Transverse colon (tissue), 4 donors: ENCODE data around the gene SSH3.

Source experiments
- EP300 ChIP-seq: sonication (generic); formaldehyde crosslinking; IDR thresholded peaks from one replicate; pipeline ENCODE4 v1.6.1; 2017; ENCODE audit warnings: antibody characterized with exemption, low read depth
- POLR2AphosphoS5 ChIP-seq, 3 donors: sonication (generic); formaldehyde crosslinking; IDR thresholded peaks; one replicate each; pipeline ENCODE4 v1.6.1; 2016; ENCODE audit warnings: antibody characterized with exemption in 3 of 3
- TF ChIP-seq, protein P1 (sequence below), 5 experiments: fragments of 200-600 bp in 3 of 5; fragments of 450-650 bp in 2 of 5; sonication (generic) in 3 of 5; IDR thresholded peaks; 1 replicate in 2 of 5; 2 replicates in 3 of 5; pipeline ENCODE4 v1.5.1; 2016 to 2017; ENCODE audit warnings: antibody characterized with exemption in 5 of 5, inconsistent platforms in 3 of 5, mild to moderate bottlenecking in 2 of 5, moderate library complexity in 1 of 5

DNA sequence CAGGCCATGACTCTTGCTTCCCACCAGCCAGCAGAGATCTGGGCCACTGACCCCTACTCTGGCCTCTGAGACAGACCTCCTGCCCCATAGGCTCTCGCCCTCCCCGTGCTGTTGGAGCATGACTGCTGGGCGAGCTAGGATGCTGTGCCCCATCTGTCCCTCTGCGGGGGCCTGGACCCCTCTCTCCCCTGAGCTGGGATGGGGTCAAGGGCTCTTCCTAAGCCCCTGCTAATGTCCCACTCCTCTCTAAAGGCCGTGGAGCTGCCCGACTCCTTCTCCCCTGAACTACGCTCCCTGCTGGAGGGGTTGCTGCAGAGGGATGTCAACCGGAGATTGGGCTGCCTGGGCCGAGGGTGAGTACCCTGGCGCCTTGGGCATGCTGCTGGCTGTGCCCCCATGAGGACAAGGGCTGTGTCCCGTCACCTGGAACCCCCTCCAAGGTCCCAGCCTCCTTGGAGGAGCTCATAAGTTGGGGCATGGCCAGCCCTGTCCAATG lies 20.4 kb upstream of the SSH3 start:
- TF ChIP-seq, protein P1, sequence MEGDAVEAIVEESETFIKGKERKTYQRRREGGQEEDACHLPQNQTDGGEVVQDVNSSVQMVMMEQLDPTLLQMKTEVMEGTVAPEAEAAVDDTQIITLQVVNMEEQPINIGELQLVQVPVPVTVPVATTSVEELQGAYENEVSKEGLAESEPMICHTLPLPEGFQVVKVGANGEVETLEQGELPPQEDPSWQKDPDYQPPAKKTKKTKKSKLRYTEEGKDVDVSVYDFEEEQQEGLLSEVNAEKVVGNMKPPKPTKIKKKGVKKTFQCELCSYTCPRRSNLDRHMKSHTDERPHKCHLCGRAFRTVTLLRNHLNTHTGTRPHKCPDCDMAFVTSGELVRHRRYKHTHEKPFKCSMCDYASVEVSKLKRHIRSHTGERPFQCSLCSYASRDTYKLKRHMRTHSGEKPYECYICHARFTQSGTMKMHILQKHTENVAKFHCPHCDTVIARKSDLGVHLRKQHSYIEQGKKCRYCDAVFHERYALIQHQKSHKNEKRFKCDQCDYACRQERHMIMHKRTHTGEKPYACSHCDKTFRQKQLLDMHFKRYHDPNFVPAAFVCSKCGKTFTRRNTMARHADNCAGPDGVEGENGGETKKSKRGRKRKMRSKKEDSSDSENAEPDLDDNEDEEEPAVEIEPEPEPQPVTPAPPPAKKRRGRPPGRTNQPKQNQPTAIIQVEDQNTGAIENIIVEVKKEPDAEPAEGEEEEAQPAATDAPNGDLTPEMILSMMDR (IDR thresholded peaks at IDR 0.05), result no peak
- no peak for TF ChIP-seq POLR2AphosphoS5 (IDR thresholded peaks at IDR 0.05)
- TF ChIP-seq EP300, result no peak
